HEK293T (cell line): ENCODE measurements around the gene GLCE.

Source experiments
- CTCF ChIA-PET: fragments of 350-600 bp; formaldehyde crosslinking; extraction: SDS; loops from one replicate; lab custom pipeline; 2021; ENCODE audit warnings: antibody characterized with exemption, inconsistent platforms; lab: Yijun Ruan, JAX
- POLR2A ChIA-PET: fragments of 350-600 bp; formaldehyde crosslinking; extraction: SDS; loops from one replicate; lab custom pipeline; 2020; ENCODE audit warnings: antibody characterized with exemption, inconsistent platforms; lab: Yijun Ruan, JAX
- DNase-seq: peaks from one replicate; pipeline ENCODE4 v3.0.0; 2012; ENCODE audit warnings: mixed read lengths; ENCODE audit errors: extremely low spot score
- ARNT ChIP-seq: fragments of 450-650 bp; IDR thresholded peaks from 2 replicates; pipeline ENCODE4 v1.6.1; 2017; ENCODE audit warnings: mild to moderate bottlenecking
- BHLHE40 ChIP-seq: fragments of 450-650 bp; IDR thresholded peaks from 2 replicates; pipeline ENCODE4 v1.6.1; 2016; ENCODE audit warnings: mild to moderate bottlenecking, moderate library complexity, borderline replicate concordance
- CTBP1 ChIP-seq: fragments of 450-650 bp; IDR thresholded peaks from 2 replicates; pipeline ENCODE4 v1.6.1; 2016; ENCODE audit warnings: borderline replicate concordance
- ELF4 ChIP-seq: fragments of 450-650 bp; IDR thresholded peaks from 2 replicates; pipeline ENCODE4 v1.6.1; 2017; ENCODE audit warnings: antibody characterized with exemption
- FOXA1 ChIP-seq: fragments of 450-650 bp; IDR thresholded peaks from 2 replicates; pipeline ENCODE4 v1.6.1; 2016; ENCODE audit warnings: mild to moderate bottlenecking
- FOXK2 ChIP-seq: fragments of 450-650 bp; IDR thresholded peaks from 2 replicates; pipeline ENCODE4 v1.6.1; 2016; ENCODE audit warnings: mild to moderate bottlenecking
- FOXM1 ChIP-seq: fragments of 450-650 bp; IDR thresholded peaks from 2 replicates; pipeline ENCODE4 v1.6.1; 2017; ENCODE audit warnings: mild to moderate bottlenecking, borderline replicate concordance
- HDGF ChIP-seq: fragments of 450-650 bp; IDR thresholded peaks from 2 replicates; pipeline ENCODE4 v1.6.1; 2017; ENCODE audit warnings: antibody characterized with exemption, borderline replicate concordance
- L3MBTL2 ChIP-seq: fragments of 450-650 bp; conservative IDR thresholded peaks from 2 replicates; pipeline ENCODE4 v1.6.1; 2016; ENCODE audit warnings: mild to moderate bottlenecking
- LEF1 ChIP-seq: fragments of 450-650 bp; IDR thresholded peaks from 2 replicates; pipeline ENCODE4 v1.6.1; 2017; ENCODE audit warnings: mild to moderate bottlenecking, borderline replicate concordance
- NFRKB ChIP-seq: fragments of 450-650 bp; IDR thresholded peaks from 2 replicates; pipeline ENCODE4 v1.6.1; 2016; ENCODE audit warnings: mild to moderate bottlenecking, moderate library complexity
- SP1 ChIP-seq: fragments of 450-650 bp; IDR thresholded peaks from 2 replicates; pipeline ENCODE4 v1.6.1; 2017
- SUZ12 ChIP-seq: fragments of 450-650 bp; IDR thresholded peaks from 2 replicates; pipeline ENCODE4 v1.6.1; 2016; ENCODE audit warnings: mild to moderate bottlenecking
- TARDBP ChIP-seq: fragments of 450-650 bp; IDR thresholded peaks from 2 replicates; pipeline ENCODE4 v1.6.1; 2016
- ZNF384 ChIP-seq: fragments of 450-650 bp; IDR thresholded peaks from 2 replicates; pipeline ENCODE4 v1.6.1; 2016
- TF ChIP-seq, protein P1 (sequence below): fragments of 450-650 bp; IDR thresholded peaks from 2 replicates; pipeline ENCODE4 v1.6.1; 2016

Gene GLCE

GRCh38 chr15:69161079-69161877, 843 bp downstream of the GLCE start:
- POLR2A ChIA-PET = interaction anchor here (0.7 to 5.1 kb wide), 24 partner anchors 9 to 291 kb away, joined by 3 to 51 read pairs (median 4); partner anchors contain the start of gene RPLP1
- peak; percentile 37 for DNase-seq
- CTCF ChIA-PET = interaction anchor here (0.6 to 1.2 kb wide), 9 partner anchors 9 to 1145 kb away, joined by 3 to 4 read pairs (median 3); no protein-coding TSS in a partner anchor
- TF ChIP-seq NFRKB = no peak
- TF ChIP-seq, protein P1, sequence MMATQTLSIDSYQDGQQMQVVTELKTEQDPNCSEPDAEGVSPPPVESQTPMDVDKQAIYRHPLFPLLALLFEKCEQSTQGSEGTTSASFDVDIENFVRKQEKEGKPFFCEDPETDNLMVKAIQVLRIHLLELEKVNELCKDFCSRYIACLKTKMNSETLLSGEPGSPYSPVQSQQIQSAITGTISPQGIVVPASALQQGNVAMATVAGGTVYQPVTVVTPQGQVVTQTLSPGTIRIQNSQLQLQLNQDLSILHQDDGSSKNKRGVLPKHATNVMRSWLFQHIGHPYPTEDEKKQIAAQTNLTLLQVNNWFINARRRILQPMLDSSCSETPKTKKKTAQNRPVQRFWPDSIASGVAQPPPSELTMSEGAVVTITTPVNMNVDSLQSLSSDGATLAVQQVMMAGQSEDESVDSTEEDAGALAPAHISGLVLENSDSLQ = peak; percentile 58

- POLR2A ChIA-PET = interaction anchor here (1.1 to 5.1 kb wide), 4 partner anchors 18 to 94 kb away, joined by 3 to 51 read pairs (median 13); no protein-coding TSS in a partner anchor
- CTCF ChIA-PET = interaction anchor here (0.6 to 1.4 kb wide), 5 partner anchors 102 to 1145 kb away, joined by 3 to 7 read pairs (median 3); no protein-coding TSS in a partner anchor
- peak; percentile 16 for DNase-seq
- TF ChIP-seq ARNT (no peak), ZNF384 (no peak), HDGF (no peak), FOXA1 (no peak), NFRKB (no peak), SP1 (no peak), ELF4 (no peak), FOXK2 (no peak), TARDBP (no peak), FOXM1 (no peak), SUZ12 (no peak), L3MBTL2 (no peak), BHLHE40 (no peak)
- TF ChIP-seq, protein P1 = no peak
Measured at GRCh38 chr15:69161878-69162213, 1.4 kb downstream of the GLCE start.

DNA sequence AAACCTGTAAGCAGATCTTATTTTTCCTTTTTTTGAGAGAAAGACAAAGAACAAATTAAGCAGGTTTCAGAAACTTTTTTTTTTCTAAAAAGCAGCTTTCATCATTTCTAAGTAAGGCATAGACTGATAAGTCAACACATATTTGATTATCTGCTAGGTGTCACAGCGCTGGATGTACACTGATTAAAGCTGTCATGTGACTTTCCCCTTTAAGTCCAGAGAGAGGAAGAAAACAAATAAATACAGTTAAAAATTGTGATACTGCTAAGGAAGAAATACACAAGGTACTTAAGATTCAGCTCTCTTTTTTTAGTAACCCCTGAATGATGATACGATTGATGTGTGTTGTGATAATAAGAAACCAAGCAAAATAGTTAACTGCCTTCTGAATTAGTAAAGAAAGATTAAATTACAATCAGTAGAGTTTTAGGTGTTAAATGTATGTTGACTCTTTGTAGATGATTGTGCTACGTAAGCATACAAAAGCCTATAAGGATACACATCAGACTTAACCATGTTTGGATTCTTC, 2.8 kb downstream of the GLCE start:
- DNase-seq = no peak
- TF ChIP-seq SP1 (no peak), CTBP1 (no peak), NFRKB (no peak), ARNT (no peak), BHLHE40 (no peak), SUZ12 (no peak), FOXM1 (no peak), ELF4 (no peak), FOXA1 (no peak), HDGF (no peak), L3MBTL2 (no peak), LEF1 (no peak), TARDBP (no peak), FOXK2 (no peak), ZNF384 (no peak)
- TF ChIP-seq, protein P1 = no peak
- ChIA-PET CTCF (interaction anchor here (0.7 to 1.4 kb wide), 2 partner anchors 53 to 104 kb away, joined by 3 to 7 read pairs; no protein-coding TSS in a partner anchor), POLR2A (interaction anchor here (5.1 kb wide), 1 partner anchor 19 kb away, joined by 51 read pairs; no protein-coding TSS in a partner anchor)

DNA sequence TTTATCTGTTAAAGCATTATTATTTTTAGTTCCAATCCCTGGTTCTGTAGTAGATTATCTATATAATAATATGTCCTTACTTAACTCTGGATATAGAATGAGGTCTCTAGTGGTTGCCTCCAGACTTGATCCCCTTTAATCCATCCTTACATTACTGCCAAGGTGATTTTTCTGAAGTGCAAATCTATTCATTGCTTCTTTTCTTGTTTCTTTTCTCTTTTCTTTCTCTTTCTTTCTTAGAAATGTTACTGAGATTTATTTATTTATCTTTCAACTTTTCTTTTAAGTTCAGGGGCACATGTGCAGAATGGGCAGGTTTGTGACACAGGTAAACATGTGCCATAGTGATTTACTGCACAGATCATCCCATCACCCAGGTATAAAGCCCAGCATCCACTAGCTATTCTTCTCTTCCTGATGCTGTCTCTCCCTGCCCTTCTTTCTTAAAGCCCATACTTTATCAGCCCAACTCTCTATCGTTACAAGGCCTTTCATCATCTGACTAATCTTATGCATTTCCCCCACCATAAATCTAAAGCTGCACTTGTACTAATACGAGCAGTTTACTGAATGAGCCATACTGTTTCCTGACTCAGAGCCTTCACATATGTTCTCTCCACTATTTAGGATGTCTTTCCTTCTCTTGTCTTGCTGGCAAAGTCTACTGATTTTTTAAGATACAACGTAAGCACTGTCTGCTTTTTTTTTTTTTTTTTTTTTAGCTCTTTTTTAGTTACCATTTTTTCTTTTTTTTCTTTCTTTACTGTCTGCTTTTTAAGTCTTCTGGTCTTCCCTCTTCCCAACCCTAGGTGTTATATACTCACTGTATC, 4.6 kb downstream of the GLCE start:
- TF ChIP-seq, protein P1 = peak; percentile 75
- TF ChIP-seq ZNF384 = peak; percentile 47; the same call in 1 of the 2 replicates
- no peak for TF ChIP-seq SP1
- no peak for TF ChIP-seq TARDBP
- TF ChIP-seq NFRKB = no peak
- ChIA-PET POLR2A (interaction anchor here (0.6 to 1.0 kb wide), 2 partner anchors 20 to 22 kb away, joined by 3 read pairs; no protein-coding TSS in a partner anchor), CTCF (no interaction called here)
- DNase-seq = no peak

DNA sequence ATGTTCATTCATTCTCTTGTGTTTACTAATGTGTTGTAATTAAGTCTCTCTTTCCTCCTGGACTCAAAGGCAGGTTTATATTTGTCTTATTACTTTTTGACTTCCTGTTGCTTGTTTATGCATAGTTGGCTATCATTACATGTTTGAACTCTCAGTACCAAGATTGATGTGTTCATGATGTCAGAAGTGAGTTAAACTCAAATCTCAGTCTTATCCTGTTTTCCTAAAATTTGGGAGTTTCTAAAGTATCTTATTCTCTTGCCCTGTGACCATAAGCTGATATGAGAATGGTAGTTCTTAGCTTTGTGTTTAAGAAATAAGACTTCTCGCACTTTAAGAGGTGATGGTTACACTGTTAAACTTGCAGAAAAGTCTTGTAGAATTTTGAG, 5.2 kb downstream of the GLCE start:
- ChIA-PET CTCF (no interaction called here), POLR2A (interaction anchor here (0.8 to 1.0 kb wide), 2 partner anchors 20 to 60 kb away, joined by 3 read pairs; no protein-coding TSS in a partner anchor)
- TF ChIP-seq BHLHE40 = no peak
- 0 out of 2 replicates have a peak, but pooled peaks have one; percentile 2 for TF ChIP-seq ZNF384
- DNase-seq = no peak
